CD4-positive, alpha-beta T cell treated with Interleukin-17A for 4 hours (primary cell): Measurements from ENCODE around the gene CCDC86.
A peak's percentile ranks its signal among the peaks of the same experiment; 100 is the strongest.
"Not testable (repeated sequence)": the region's sequence is repeated elsewhere in the genome, so short reads cannot be mapped to it uniquely, and the experiment has no call there.

Experiments
- DNase-seq: peaks from one replicate; pipeline ENCODE4 v3.0.0-alpha.2; 2020; ENCODE audit warnings: mixed read lengths

Gene CCDC86, protein sequence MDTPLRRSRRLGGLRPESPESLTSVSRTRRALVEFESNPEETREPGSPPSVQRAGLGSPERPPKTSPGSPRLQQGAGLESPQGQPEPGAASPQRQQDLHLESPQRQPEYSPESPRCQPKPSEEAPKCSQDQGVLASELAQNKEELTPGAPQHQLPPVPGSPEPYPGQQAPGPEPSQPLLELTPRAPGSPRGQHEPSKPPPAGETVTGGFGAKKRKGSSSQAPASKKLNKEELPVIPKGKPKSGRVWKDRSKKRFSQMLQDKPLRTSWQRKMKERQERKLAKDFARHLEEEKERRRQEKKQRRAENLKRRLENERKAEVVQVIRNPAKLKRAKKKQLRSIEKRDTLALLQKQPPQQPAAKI

GRCh38 chr11:60841797-60842667 is at the start of gene CCDC86:
Gene CCDC86 (plus strand): TSS chr11:60842113. CDS start chr11:60842125, 12 bp downstream.
- peak; percentile 96 for DNase-seq

DNA sequence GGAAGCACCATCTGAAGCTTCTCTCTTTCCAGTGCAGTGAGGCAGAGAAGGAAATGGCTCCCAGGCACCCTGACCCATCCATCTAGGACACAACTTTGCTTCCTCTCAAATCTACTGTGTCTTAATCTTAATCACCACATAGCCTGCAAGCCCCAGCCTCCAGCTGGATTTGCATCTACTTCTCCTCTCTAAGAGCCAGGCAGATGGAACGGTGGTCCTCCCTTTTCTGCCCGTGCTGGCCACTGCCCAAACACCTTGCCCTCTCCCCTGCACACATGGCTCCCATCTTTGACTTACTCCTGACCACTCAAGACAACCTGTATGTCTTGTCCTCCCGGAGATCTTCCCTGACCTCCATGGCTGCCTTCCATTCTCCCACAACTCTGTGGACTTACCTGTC is 49.4 kb upstream of the CCDC86 start:
- no peak for DNase-seq

DNA sequence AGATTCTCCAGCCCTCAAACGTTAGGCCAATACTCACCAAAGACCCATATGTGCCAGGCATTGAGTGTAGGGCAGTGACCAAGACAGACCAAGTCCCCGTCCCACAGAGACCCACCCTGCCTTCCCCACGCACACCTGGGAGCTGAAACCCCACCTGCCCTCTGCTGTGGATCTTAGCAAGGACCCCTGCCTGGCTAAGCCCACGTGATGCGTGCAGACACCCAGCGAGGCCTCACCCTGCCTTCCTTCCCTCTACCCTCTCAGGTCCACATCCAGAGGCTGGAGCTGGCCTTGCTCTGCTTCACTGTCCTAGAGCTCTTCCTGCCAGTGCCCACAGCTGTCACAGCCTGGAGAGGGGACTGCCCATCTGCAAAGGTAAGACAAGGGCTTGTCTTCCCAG is 46.6 kb upstream of the CCDC86 start:
- DNase-seq, result no peak

- DNase-seq, result no peak
Measured at GRCh38 chr11:60797846-60798630, 43.9 kb upstream of the CCDC86 start.

- no peak for DNase-seq
Measured at GRCh38 chr11:60798631-60799030, 43.3 kb upstream of the CCDC86 start.

- DNase-seq, result no peak
Measured at GRCh38 chr11:60801194-60801593, 40.7 kb upstream of the CCDC86 start.

GRCh38 chr11:60803273-60803936 is 38.5 kb upstream of the CCDC86 start:
- DNase-seq, result no peak

GRCh38 chr11:60809249-60809648 is 32.7 kb upstream of the CCDC86 start:
- DNase-seq, result no peak

DNA sequence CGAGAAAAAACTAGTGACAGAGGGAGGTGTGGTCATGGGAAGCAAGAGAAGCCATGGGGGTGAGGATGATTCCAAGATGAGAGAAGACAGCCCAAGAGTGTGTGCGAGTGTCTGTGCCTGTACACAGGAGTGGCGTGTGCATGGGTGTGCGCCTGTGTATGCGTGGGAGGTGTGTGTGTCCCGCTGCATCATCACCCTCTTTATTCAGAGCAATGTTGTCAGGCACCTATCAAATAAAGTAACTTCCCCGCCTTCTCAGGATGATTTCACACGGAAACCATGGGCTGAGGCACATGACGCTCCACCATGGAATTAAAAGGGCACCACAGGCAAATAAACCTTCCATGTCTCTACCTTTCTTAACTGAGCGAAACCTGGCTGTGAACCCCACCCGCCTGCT is 32.2 kb upstream of the CCDC86 start:
- DNase-seq, result no peak

- no peak for DNase-seq
Measured at GRCh38 chr11:60810151-60810550, 31.8 kb upstream of the CCDC86 start.

DNA sequence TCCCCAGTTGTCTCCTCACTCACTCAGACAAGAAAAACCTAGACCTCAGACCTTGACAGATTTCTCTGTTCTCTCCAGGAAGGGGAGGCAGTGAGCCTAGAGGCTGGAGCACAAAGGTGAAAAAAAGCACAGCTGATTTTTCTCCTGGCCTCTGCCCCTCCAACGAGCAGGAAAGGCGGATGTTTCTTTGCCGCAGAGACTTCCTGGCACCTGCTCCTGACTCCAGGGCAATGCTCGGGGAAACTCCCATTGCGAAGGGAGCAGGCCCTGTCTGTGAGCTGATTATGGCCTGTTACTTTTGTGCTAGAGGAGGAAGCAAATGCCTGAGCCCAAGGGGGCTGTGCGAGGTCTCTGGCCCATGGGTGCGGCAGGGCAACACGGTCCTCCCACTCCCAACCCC is 31.3 kb upstream of the CCDC86 start:
- no peak for DNase-seq

- no peak for DNase-seq
Measured at GRCh38 chr11:60813324-60813723, 28.6 kb upstream of the CCDC86 start.

GRCh38 chr11:60814112-60814511 is 27.8 kb upstream of the CCDC86 start:
- no peak for DNase-seq

DNA sequence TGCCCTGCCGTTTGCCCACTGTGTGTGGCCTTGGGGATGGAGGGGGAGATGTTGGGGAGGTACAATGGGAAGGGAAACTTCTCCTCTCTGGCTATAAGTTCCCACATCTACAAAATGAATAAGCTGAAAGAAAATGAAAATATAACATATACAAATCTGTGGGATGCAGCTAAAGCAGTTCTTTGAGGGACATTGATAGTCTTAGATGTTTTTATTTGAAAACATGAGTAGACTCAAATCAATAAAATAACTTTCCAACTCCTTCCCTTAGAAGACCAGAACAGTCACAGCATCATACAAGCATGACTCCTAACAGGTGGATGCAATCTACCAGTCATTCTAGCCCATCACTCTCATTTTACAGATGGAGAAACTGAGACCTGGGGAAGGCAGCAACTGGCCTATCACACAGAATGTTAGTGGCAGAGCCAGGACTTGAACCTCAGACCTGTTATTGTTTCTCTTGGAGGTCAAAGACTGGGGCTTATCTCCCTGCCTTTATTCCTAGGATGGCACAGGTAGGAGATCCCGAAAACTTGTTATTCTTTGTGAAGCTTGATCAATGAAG is 25.2 kb upstream of the CCDC86 start:
- DNase-seq, result no peak

DNA sequence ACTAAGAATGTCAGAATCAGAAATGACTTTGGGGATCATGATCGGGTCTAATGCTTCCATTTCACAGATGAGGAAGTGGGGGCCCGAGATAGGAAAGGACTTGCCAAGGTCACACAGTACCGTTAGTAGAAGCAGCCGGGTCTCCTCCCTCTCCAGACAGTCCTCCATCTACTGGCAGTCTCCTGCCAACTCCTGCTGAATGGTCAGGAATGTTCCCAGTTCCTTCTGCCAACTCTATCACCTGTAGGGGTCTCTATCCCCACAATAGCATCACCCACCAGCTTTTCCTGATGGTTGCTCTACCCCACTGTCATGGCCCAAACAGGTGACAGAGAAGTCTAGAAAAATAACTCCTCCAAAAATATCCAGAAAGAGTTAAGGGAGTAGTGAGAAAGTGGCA is 23.9 kb upstream of the CCDC86 start:
- no peak for DNase-seq

DNA sequence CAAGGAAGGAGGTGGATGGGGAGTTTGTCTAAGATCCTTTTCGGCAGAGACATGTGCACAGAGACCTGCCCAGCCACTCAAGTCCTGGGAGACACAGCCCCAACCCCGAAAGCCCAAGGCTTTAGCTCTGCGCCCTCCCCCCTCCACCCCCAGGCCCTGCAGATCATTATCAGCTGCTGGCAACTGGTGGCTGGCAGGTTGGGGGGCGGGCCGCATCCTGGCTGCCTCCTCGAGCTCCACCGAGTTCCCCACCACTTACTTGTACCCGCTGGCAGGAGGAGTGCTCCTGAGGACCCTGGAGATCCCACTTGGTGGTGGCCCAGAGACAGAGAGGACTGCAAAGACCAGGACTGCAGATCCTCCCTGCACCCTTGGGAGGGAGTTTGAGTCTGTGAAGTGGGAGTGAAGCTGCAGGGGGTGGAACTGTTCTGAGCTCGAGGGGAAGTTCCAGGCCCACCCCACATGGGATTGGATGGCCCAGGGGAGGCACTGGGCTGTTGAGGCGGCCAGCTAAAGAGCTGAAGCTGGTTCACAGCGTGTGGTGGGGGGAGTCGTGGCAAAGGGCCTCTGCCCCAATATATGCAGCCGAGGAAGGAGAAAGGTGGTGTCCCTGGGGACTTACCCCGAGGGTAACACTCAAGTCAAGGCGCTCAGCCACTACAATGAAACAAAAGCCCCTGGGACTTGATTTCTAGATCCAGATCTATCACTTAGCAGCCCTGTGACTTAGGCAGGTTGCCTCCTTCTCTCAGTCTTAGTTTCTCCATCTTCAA is 19.9 kb upstream of the CCDC86 start:
- no peak for DNase-seq

GRCh38 chr11:60823745-60824306 is 18.1 kb upstream of the CCDC86 start:
- DNase-seq, result not testable (repeated sequence)

DNA sequence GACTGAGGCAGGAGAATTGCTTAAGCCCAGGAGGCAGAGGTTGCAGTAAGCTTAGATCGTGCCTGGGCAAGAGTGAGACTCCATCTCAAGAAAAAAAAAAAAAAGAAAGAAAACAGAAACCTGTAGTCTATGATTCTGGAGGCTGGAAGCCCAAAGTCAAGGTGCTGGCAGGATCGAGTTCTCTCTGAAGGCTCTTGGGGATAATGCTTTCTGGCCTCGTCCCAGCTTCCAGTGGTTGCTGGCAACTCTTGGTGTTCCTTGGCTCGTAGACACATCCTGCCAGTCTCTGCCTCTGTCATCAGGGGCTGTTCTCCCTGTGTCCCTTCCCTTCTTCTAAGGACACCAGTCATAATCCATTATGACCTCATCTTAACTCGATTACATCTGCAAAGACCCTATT is 16.8 kb upstream of the CCDC86 start:
- no peak for DNase-seq

DNA sequence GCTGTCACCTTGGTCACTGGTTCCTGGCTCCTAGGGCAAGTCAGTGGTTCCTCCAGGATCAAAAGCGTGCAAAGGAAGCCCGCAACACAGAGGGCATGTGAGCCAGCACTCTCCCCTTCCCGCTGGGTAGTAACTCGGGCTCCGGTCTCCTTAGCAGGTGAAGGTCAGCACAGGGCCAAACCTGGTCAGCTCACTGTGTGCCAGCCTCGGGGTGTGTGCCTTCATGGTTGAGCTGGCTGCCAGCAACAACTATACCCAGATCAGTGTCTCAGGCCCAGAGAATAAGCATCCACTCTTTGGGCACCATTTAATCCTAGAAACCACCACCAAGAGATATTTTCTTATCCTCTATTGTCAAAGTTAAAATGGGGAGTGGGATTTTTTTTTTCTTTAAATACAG is 16.1 kb upstream of the CCDC86 start:
- DNase-seq, result no peak

GRCh38 chr11:60830478-60831142 is 11.3 kb upstream of the CCDC86 start:
- no peak for DNase-seq

DNA sequence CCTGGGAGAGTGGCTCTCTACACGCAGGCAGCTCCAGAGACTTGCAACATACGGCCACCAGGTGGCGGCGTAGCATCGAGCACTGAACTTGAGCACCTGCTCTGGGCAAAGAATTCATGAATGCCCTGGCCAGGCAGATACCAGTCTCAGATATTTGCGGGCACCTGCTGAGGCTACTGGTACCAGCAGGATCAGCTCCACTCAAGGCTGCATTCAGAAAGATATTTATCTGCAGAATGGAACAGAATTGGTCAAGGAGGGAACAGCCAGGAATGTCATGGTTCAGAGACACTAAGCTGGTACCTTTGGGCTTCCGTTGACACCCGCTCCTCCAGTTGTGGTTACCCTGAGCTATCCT is 10.8 kb upstream of the CCDC86 start:
- DNase-seq, result peak; percentile 86
